HepG2 (cell line): ENCODE results near the gene ZNF184. TPM values are rescaled to one million over a fixed set of nuclear protein-coding genes. Genes with fewer than 3 reads are reported as not detected.

Source experiments
- BCL3 ChIP-seq: sonication (generic); formaldehyde crosslinking; IDR thresholded peaks from 2 replicates; pipeline ENCODE4 v1.5.1; 2020; ENCODE audit warnings: mild to moderate bottlenecking, missing genetic modification reagents, moderate library complexity
- HOXD1 ChIP-seq: sonication (generic); formaldehyde crosslinking; IDR thresholded peaks from 2 replicates; pipeline ENCODE4 v1.5.0; 2020; ENCODE audit warnings: missing genetic modification reagents
- NFKBIZ ChIP-seq: IDR thresholded peaks from 2 replicates; pipeline ENCODE4 v1.6.1; 2018; ENCODE audit warnings: missing genetic modification reagents, missing compliant biosample characterization
- RFX5 ChIP-seq: IDR thresholded peaks from 2 replicates; pipeline ENCODE4 v1.6.1; 2011; ENCODE audit warnings: low read depth, low read length, improper control_type of control experiment
- TAF15 ChIP-seq: fragments of 200-400 bp; formaldehyde crosslinking; IDR thresholded peaks from one replicate; pipeline ENCODE4 v1.6.1; 2018; ENCODE audit warnings: mild to moderate bottlenecking, low read depth, low read length; ENCODE audit not compliant: poor library complexity, severe bottlenecking
- TCF7L2 ChIP-seq: IDR thresholded peaks from 2 replicates; pipeline ENCODE4 v1.6.1; 2011; ENCODE audit warnings: mild to moderate bottlenecking, low read depth, low read length, moderate library complexity
- ZNF354B ChIP-seq: sonication (generic); formaldehyde crosslinking; IDR thresholded peaks from 2 replicates; pipeline ENCODE4 v1.8.0; 2022; ENCODE audit warnings: mild to moderate bottlenecking, missing genetic modification reagents
- ZNF569 ChIP-seq: sonication (generic); formaldehyde crosslinking; IDR thresholded peaks from 2 replicates; pipeline ENCODE4 v1.5.0; 2020; ENCODE audit warnings: mild to moderate bottlenecking, missing genetic modification reagents, moderate library complexity, borderline replicate concordance
- ZSCAN20 ChIP-seq: sonication (generic); formaldehyde crosslinking; IDR thresholded peaks from 2 replicates; pipeline ENCODE4 v1.4.0; 2020; ENCODE audit warnings: missing genetic modification reagents, mild to moderate bottlenecking, borderline replicate concordance
- ZSCAN9 ChIP-seq: IDR thresholded peaks from 2 replicates; pipeline ENCODE4 v1.6.1; 2016; ENCODE audit warnings: borderline replicate concordance
- polyA plus RNA-seq, 8 experiments: library from polyadenylated mRNA; depleted of rRNA in 3 of 8; stranded (reverse) in 7 of 8; unstranded in 1 of 8; fragments of >200 nt; fragmentation: Illumina TruSeq in 4 of 8; extraction: Trizol in 4 of 8; gene quantifications; 2 replicates each; pipeline versions ENCODE4 v1.2.1 to v1.2.3, GENCODE V29; 2011 to 2016; ENCODE audit warnings: low read depth in 4 of 8, missing spikeins in 1 of 8, mixed read lengths in 1 of 8; ENCODE audit not compliant: insufficient read depth in 1 of 8
- total RNA-seq, 5 experiments: library from RNA; depleted of rRNA; stranded (reverse); fragments of >200 nt; fragmentation: Illumina TruSeq; extraction: Trizol; gene quantifications; 2 replicates each; pipeline ENCODE4 v1.2.3, GENCODE V29; 2016; ENCODE audit warnings: low read depth in 1 of 5
- TF ChIP-seq, protein P1 (sequence below): sonication (generic); formaldehyde crosslinking; IDR thresholded peaks from 2 replicates; pipeline ENCODE4 v1.9.0; 2021; ENCODE audit warnings: mild to moderate bottlenecking, missing genetic modification reagents
- TF ChIP-seq, protein P2 (sequence below): IDR thresholded peaks from 2 replicates; pipeline ENCODE4 v1.6.1; 2016
- TF ChIP-seq, protein P3 (sequence below): sonication (generic); formaldehyde crosslinking; IDR thresholded peaks from 2 replicates; pipeline ENCODE4 v1.4.0; 2020; ENCODE audit warnings: missing genetic modification reagents

ZNF184 gene
- total and polyA plus RNA-seq, 2 of the 13 experiments (the other 11 are each of a cell fraction or from before 2014, with no cell fraction given): 2.1 to 10.1 TPM

DNA sequence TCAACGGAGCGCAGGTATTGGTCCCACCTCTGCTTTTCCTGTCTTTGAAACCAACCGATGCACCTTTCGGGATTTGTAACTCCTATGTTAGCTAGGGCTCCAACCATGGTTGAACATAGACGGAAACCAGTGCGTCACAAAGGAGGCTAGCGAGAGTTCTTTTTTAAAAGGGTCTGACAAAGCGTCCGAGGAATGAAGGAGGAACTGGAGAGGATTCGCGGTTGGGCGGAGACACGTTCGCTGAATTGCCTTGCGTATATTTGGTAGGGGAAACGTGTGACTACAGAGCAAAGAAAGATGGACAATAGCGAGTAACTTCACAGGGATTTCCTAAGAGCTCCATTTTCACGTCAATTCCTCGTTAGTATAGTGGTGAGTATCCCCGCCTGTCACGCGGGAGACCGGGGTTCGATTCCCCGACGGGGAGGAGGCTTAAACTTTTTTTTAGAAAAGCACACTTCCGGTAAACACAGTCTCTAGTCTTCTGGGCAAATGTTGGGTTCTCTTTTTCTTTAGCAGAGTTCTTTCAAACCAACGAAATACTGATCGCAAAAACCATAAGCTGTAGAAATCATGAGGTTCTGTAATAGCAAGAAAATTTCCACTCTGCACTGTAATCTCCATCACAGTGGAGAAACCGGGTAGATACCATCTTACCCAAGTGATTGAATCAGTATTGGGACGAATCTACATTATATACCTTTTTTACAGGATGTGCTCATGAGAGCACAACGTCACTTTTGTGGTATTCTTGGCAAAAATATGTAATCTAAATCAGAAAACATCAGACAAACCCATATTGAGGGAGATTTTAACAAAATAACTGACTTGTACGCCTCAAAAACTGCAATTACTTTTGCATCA lies 6.6 kb upstream of the ZNF184 start (continued):
- TF ChIP-seq, protein P1, sequence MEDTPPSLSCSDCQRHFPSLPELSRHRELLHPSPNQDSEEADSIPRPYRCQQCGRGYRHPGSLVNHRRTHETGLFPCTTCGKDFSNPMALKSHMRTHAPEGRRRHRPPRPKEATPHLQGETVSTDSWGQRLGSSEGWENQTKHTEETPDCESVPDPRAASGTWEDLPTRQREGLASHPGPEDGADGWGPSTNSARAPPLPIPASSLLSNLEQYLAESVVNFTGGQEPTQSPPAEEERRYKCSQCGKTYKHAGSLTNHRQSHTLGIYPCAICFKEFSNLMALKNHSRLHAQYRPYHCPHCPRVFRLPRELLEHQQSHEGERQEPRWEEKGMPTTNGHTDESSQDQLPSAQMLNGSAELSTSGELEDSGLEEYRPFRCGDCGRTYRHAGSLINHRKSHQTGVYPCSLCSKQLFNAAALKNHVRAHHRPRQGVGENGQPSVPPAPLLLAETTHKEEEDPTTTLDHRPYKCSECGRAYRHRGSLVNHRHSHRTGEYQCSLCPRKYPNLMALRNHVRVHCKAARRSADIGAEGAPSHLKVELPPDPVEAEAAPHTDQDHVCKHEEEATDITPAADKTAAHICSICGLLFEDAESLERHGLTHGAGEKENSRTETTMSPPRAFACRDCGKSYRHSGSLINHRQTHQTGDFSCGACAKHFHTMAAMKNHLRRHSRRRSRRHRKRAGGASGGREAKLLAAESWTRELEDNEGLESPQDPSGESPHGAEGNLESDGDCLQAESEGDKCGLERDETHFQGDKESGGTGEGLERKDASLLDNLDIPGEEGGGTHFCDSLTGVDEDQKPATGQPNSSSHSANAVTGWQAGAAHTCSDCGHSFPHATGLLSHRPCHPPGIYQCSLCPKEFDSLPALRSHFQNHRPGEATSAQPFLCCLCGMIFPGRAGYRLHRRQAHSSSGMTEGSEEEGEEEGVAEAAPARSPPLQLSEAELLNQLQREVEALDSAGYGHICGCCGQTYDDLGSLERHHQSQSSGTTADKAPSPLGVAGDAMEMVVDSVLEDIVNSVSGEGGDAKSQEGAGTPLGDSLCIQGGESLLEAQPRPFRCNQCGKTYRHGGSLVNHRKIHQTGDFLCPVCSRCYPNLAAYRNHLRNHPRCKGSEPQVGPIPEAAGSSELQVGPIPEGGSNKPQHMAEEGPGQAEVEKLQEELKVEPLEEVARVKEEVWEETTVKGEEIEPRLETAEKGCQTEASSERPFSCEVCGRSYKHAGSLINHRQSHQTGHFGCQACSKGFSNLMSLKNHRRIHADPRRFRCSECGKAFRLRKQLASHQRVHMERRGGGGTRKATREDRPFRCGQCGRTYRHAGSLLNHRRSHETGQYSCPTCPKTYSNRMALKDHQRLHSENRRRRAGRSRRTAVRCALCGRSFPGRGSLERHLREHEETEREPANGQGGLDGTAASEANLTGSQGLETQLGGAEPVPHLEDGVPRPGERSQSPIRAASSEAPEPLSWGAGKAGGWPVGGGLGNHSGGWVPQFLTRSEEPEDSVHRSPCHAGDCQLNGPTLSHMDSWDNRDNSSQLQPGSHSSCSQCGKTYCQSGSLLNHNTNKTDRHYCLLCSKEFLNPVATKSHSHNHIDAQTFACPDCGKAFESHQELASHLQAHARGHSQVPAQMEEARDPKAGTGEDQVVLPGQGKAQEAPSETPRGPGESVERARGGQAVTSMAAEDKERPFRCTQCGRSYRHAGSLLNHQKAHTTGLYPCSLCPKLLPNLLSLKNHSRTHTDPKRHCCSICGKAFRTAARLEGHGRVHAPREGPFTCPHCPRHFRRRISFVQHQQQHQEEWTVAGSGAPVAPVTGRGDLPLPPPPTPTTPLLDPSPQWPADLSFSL: no peak
- TF ChIP-seq RFX5: no peak
- TF ChIP-seq TCF7L2: no peak
- no peak for TF ChIP-seq HOXD1 (CRISPR knock-in tag)
- TF ChIP-seq ZNF569 (CRISPR knock-in tag): no peak
- TF ChIP-seq ZNF354B (CRISPR knock-in tag): no peak
- no peak; the same call in 1 of the 2 replicates for TF ChIP-seq NFKBIZ (CRISPR knock-in tag)
- TF ChIP-seq, protein P2, sequence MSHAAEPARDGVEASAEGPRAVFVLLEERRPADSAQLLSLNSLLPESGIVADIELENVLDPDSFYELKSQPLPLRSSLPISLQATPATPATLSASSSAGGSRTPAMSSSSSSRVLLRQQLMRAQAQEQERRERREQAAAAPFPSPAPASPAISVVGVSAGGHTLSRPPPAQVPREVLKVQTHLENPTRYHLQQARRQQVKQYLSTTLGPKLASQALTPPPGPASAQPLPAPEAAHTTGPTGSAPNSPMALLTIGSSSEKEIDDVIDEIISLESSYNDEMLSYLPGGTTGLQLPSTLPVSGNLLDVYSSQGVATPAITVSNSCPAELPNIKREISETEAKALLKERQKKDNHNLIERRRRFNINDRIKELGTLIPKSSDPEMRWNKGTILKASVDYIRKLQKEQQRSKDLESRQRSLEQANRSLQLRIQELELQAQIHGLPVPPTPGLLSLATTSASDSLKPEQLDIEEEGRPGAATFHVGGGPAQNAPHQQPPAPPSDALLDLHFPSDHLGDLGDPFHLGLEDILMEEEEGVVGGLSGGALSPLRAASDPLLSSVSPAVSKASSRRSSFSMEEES (CRISPR knock-in tag): peak; percentile 42; the same call in 1 of the 2 replicates
- TF ChIP-seq, protein P3, sequence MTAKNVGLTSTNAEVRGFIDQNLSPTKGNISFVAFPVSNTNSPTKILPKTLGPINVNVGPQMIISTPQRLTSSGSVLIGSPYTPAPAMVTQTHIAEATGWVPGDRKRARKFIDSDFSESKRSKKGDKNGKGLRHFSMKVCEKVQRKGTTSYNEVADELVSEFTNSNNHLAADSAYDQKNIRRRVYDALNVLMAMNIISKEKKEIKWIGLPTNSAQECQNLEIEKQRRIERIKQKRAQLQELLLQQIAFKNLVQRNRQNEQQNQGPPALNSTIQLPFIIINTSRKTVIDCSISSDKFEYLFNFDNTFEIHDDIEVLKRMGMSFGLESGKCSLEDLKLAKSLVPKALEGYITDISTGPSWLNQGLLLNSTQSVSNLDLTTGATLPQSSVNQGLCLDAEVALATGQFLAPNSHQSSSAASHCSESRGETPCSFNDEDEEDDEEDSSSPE (CRISPR knock-in tag): peak; percentile 68
- TF ChIP-seq ZSCAN20 (CRISPR knock-in tag): no peak
- no peak for TF ChIP-seq TAF15
- peak; percentile 49; the same call in 1 of the 2 replicates for TF ChIP-seq ZSCAN9
- no peak for TF ChIP-seq BCL3 (CRISPR knock-in tag)
